Smooth muscle cell of the brain vasculature (primary cell): ENCODE measurements around the gene KATNB1.

Source experiments
- DNase-seq: peaks from one replicate; pipeline ENCODE4 v3.0.0-alpha.2; 2012; ENCODE audit warnings: low read depth, low spot score

KATNB1 gene

GRCh38 chr16:57756424-57757325 is 21.1 kb downstream of the KATNB1 start:
- no peak for DNase-seq

GRCh38 chr16:57757326-57757786 is 21.8 kb downstream of the KATNB1 start:
- DNase-seq = peak; percentile 49

- DNase-seq = no peak
Observed at GRCh38 chr16:57757883-57758282, 22.3 kb downstream of the KATNB1 start.

GRCh38 chr16:57758331-57759117 is 23.0 kb downstream of the KATNB1 start:
- no peak for DNase-seq

- DNase-seq = no peak
Observed at GRCh38 chr16:57759131-57759530, 23.6 kb downstream of the KATNB1 start.

GRCh38 chr16:57759541-57760356 is 24.2 kb downstream of the KATNB1 start:
- DNase-seq = no peak

- DNase-seq = no peak
Observed at GRCh38 chr16:57760357-57761160, 25.0 kb downstream of the KATNB1 start.

- no peak for DNase-seq
Observed at GRCh38 chr16:57761301-57761700, 25.7 kb downstream of the KATNB1 start.

GRCh38 chr16:57761957-57762356 is 26.4 kb downstream of the KATNB1 start:
- DNase-seq = no peak

GRCh38 chr16:57762365-57763040 is 26.9 kb downstream of the KATNB1 start:
- no peak for DNase-seq

- no peak for DNase-seq
Observed at GRCh38 chr16:57763285-57764005, 27.9 kb downstream of the KATNB1 start.

GRCh38 chr16:57764006-57764340 is 28.4 kb downstream of the KATNB1 start:
- DNase-seq = no peak

GRCh38 chr16:57764341-57765159 is 29.0 kb downstream of the KATNB1 start:
- no peak for DNase-seq

GRCh38 chr16:57765160-57765728 is 29.7 kb downstream of the KATNB1 start:
- no peak for DNase-seq

- DNase-seq = no peak
Observed at GRCh38 chr16:57766714-57767348, 31.3 kb downstream of the KATNB1 start.

- no peak for DNase-seq
Observed at GRCh38 chr16:57769541-57770145, 34.1 kb downstream of the KATNB1 start.

- no peak for DNase-seq
Observed at GRCh38 chr16:57770361-57770760, 34.8 kb downstream of the KATNB1 start.
